GM12878 (cell line): ENCODE data around the gene REEP5.

Experiments used
- CTCF ChIP-seq, 3 experiments: IDR thresholded peaks in 2 of 3; conservative IDR thresholded peaks in 1 of 3; 2 replicates each; pipeline ENCODE4 v1.5.1; 2011; ENCODE audit warnings: low read depth in 3 of 3, low read length in 3 of 3, mild to moderate bottlenecking in 3 of 3, control low read depth in 2 of 3, moderate library complexity in 2 of 3, inconsistent platforms in 1 of 3, mixed read lengths in 1 of 3; ENCODE audit not compliant: control insufficient read depth in 2 of 3, insufficient read depth in 1 of 3; ENCODE audit errors: extremely low read depth in 1 of 3
- EZH2 ChIP-seq: IDR thresholded peaks from 2 replicates; pipeline ENCODE4 v1.6.1; 2012; ENCODE audit warnings: low read depth, mild to moderate bottlenecking, control low read depth, inconsistent platforms, low read length, borderline replicate concordance; ENCODE audit not compliant: control insufficient read depth
- RCOR1 ChIP-seq: conservative IDR thresholded peaks from 2 replicates; pipeline ENCODE4 v1.6.1; 2012; ENCODE audit warnings: low read depth, low read length, improper control_type of control experiment
- SKIL ChIP-seq: fragments of 450-650 bp; IDR thresholded peaks from 2 replicates; pipeline ENCODE4 v1.6.1; 2017; ENCODE audit warnings: mild to moderate bottlenecking, low read depth, inconsistent platforms; ENCODE audit not compliant: poor library complexity, severe bottlenecking
- ZNF384 ChIP-seq: IDR thresholded peaks from 2 replicates; pipeline ENCODE4 v1.6.1; 2012; ENCODE audit warnings: low read depth, mild to moderate bottlenecking, low read length, improper control_type of control experiment, borderline replicate concordance

- no peak for TF ChIP-seq EZH2
- TF ChIP-seq CTCF (IDR thresholded peaks at IDR 0.05 in 2 of 3, conservative IDR thresholded peaks at IDR 0.05 in 1 of 3; ENCODE audit: control insufficient read depth in 2 of 3, extremely low read depth in 1 of 3, insufficient read depth in 1 of 3, low read depth in 3 of 3, low read length in 3 of 3), result no peak
- no peak for TF ChIP-seq SKIL
- no peak for TF ChIP-seq RCOR1
- no peak for TF ChIP-seq ZNF384
Observed at GRCh38 chr5:112967520-112968083, 45.6 kb upstream of the REEP5 start.
